Motor neuron (in vitro differentiated cells): Measurements from ENCODE around the gene FAM120AOS. TPM values are rescaled to one million over a fixed set of nuclear protein-coding genes. Genes with fewer than 3 reads are reported as not detected.

ENCODE experiments used
- ATAC-seq, 8 experiments: fragments of 200-7000 bp; cut with Tn5 transposase; replicated peaks in 6 of 8; 2 replicates each; pipeline ENCODE4 v1.8.0; 2021; ENCODE audit warnings: mild to moderate bottlenecking in 8 of 8, moderate library complexity in 8 of 8
- H3K27ac ChIP-seq, 2 donors: fragments of 250-450 bp; sonication (Bioruptor Pico); 2 replicates each; pipeline ENCODE4 v1.9.0; 2021; ENCODE audit warnings: antibody characterized with exemption in 2 of 2, mild to moderate bottlenecking in 2 of 2, moderate library complexity in 1 of 2
- H3K4me1 ChIP-seq, 2 donors: fragments of 250-450 bp; sonication (Bioruptor Pico); replicated peaks in 1 of 2; 2 replicates each; pipeline ENCODE4 v1.6.1; 2021; ENCODE audit warnings: antibody characterized with exemption in 2 of 2, mild to moderate bottlenecking in 2 of 2, moderate library complexity in 1 of 2
- H3K4me3 ChIP-seq, 5 donors: fragments of 250-450 bp; sonication (Bioruptor Pico); 2 replicates each; pipeline ENCODE4 v1.9.0; 2021; ENCODE audit warnings: antibody characterized with exemption in 5 of 5, mild to moderate bottlenecking in 5 of 5, moderate library complexity in 4 of 5
- WGBS, 10 experiments: fragments of 450-650 bp; shearing (Covaris generic); methylation state at CpG; one replicate each; pipeline ENCODE4 v1.0.0; 2022; 5-methylcytosine and 5-hydroxymethylcytosine counted together
- in situ Hi-C, 9 experiments: fragments of 400-800 bp; cut with MboI; loops; one replicate each; pipeline ENCODE4 v1.15.0; 2021; ENCODE audit warnings: low sequenced_read_pairs in 9 of 9, low pct_unique_long_range_greater_than_20kb in 2 of 9; ENCODE audit not compliant: unreplicated experiment in 9 of 9
- total RNA-seq, 8 experiments: library from RNA; unstranded; fragments of 300-600 nt; gene quantifications; 2 replicates each; pipeline versions ENCODE4 v1.2.3 to v1.2.4, GENCODE V29; 2022

The FAM120AOS gene
- total RNA-seq, 8 experiments from 2014 or later = 22.5 to 44.4 (median 24.9) TPM

GRCh38 chr9:93432964-93433363 is 20.4 kb downstream of the FAM120AOS start:
- in situ Hi-C loops = loop anchor here in 1 of 9 experiments (25.0 kb wide), 1 partner anchor 271 kb away; no protein-coding TSS in a partner anchor
- no peak overlapping the region for H3K27ac ChIP-seq

DNA sequence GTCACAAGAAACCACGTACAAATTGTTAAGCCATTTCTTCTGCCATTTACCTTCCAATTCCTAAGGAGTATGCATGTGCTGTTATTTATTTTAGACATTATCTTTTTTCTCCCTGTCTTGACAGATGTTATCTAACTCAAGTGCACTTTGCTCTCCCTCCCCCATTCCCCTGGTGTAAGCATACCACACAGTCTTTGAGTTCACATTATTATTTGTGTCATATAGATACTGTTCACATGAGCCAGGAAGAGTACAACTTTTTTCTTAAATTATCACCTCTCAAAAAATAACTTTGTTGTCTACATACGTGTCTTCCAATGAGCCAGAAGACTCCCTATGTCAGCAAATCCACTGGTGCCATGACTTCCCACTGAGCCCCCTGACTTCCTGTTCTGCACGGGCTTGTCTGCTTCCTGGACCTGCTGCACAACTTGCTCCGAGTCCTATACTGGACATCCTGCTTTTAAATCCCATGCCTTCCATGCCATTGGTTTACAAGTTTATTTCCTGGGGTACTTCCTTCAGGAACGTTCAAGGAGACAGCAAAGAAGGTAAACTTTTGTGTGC is 21.8 kb downstream of the FAM120AOS start:
- in situ Hi-C loops = loop anchor here in 1 of 9 experiments (25.0 kb wide), 1 partner anchor 269 kb away; no protein-coding TSS in a partner anchor
- Histone ChIP-seq H3K4me1 (no peaks in the 10 kb centered on the region), H3K27ac (no peak overlapping the region), H3K4me3 (no peak overlapping the region)
- ATAC-seq = no peak
- WGBS, 10 experiments = 17 to 100% (median 69%) methylated on average over 2 to 5 of the region's 5 CpGs

More at GRCh38 chr9:93432964-93433363, 20.4 kb downstream of the FAM120AOS start:
- peaks cover 3 to 10% of the 10 kb centered on the region in 2 donors for H3K4me1 ChIP-seq
- no peak for ATAC-seq
- H3K4me3 ChIP-seq = no peak overlapping the region
- WGBS, 10 experiments = 20 to 100% (median 67%) methylated on average over 1 of the region's 1 CpG; no CpG with 5 or more reads in 5 of the 10 experiments

- Histone ChIP-seq H3K4me1 (peaks cover 5 to 6% of the 10 kb centered on the region in 2 donors), H3K4me3 (no peak overlapping the region), H3K27ac (no peak overlapping the region)
- in situ Hi-C loops = loop anchor here in 1 of 9 experiments (25.0 kb wide), 1 partner anchor 266 kb away; no protein-coding TSS in a partner anchor
- WGBS, 10 experiments = 61 to 100% (median 86%) methylated on average over 2 to 5 of the region's 5 CpGs
- no peak for ATAC-seq
Observed at GRCh38 chr9:93427655-93428379, 25.6 kb downstream of the FAM120AOS start.

DNA sequence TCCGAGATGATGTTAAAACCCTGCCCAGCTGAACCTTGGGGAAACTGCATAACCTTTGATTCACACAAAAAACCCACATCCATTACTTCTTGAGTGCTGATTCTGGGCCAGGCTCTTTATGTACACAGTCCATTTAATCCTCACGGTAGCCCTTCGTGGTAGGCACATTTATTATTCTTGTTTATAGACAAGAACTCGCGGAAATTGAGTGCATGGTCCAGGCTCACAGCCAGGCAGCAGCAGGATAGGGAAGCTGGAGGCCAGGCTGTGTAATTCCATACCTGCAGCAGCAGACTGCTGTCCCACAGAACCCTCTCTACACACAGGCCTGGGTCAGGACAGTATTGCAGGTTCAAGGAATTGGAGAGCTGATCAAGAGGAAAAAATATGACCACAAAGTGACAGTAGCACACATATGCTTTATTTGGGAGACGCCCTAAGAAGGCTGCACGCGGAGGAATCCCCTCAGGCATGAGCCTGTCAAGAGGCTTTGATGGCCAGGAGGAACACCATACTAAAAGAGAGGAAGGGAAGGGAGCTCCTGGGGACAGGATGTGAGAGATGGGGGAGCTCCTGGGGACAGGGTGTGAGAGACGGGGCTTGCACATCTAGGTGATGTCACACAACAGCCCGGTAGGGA is 30.3 kb downstream of the FAM120AOS start:
- Histone ChIP-seq H3K4me1 (peaks cover 5 to 6% of the 10 kb centered on the region in 2 donors), H3K4me3 (no peak overlapping the region), H3K27ac (no peak overlapping the region)
- peak; percentile 22 to 91 (median 50) for ATAC-seq
- in situ Hi-C loops = no loop called here
- 40 to 83% (median 62%) methylated on average over 2 to 7 of the region's 10 CpGs; no CpG with 5 or more reads in 2 of the 10 experiments for WGBS, 10 experiments

GRCh38 chr9:93419023-93419422 is 34.4 kb downstream of the FAM120AOS start:
- no peak for ATAC-seq
- H3K4me1 ChIP-seq = peaks cover 5 to 6% of the 10 kb centered on the region in 2 donors
- WGBS, 10 experiments = 0 to 93% (median 56%) methylated on average over 1 of the region's 1 CpG
- no peak overlapping the region for H3K27ac ChIP-seq
- in situ Hi-C loops = no loop called here
- H3K4me3 ChIP-seq = no peak overlapping the region

DNA sequence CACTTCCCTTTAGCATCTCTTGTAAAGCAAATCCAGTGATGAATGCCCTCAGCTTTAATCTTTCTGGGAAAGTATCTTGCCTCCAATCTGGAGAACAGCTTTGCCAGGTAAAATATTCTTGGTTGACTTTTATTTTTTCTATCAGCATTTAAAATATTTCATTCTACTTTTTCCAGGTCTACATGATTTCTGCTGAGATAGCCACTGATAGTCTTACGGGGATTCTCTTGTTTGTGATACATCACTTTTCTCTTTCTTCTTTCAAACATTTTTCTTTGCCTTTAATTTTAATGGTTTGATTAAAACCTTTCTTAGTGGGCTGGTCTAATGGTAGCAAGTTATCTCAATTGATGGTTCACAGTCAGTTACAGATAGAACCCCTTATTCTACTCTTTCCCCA is 35.8 kb downstream of the FAM120AOS start:
- no peak overlapping the region for H3K4me3 ChIP-seq
- no peak overlapping the region for H3K27ac ChIP-seq
- in situ Hi-C loops = no loop called here
- H3K4me1 ChIP-seq = no peaks in the 10 kb centered on the region
- 0 to 100% (median 89%) methylated on average over 1 of the region's 1 CpG for WGBS, 10 experiments
- no peak for ATAC-seq

DNA sequence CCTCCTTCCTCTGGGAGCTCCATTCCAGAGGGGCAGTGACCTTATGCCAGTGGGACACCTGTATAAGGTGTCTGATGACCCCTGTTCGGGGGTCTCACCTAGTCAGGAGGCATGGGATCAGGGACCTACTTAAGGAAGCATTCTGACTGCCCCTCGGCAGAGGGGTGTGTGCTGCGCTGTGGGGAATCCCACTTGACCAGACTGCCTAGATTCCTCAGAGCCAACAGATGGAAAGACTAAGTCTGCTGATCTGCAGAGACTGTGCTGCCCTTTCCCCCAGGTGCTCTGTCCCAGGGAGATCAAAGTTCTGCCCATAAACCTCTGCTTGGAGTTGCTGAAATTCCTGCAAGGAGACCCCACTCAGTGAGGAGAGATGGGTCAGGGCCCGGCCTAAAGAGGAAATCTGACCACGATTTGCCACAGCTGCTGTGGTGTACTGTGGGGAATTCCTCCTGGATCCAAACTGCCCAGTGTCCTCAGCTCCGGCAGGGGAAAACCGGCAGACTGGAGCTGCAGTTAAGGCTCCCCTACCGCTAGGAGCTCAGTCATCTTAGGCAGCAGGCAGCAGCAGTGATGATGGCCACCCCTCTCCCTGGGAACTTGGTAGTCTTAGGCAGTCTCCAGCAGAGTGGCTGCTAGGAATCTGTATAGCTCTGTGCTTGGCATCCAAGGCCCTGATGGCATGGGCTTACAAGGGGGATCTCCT is 36.7 kb downstream of the FAM120AOS start:
- Histone ChIP-seq H3K27ac (no peak overlapping the region), H3K4me1 (no peaks in the 10 kb centered on the region), H3K4me3 (no peak overlapping the region)
- no peak for ATAC-seq
- in situ Hi-C loops = no loop called here
- WGBS, 10 experiments = 10 to 94% (median 75%) methylated on average over 2 to 4 of the region's 8 CpGs; no CpG with 5 or more reads in 4 of the 10 experiments

GRCh38 chr9:93415176-93415690 is 38.1 kb downstream of the FAM120AOS start:
- WGBS, 10 experiments = 43 to 87% (median 79%) methylated on average over 1 to 2 of the region's 2 CpGs
- in situ Hi-C loops = no loop called here

DNA sequence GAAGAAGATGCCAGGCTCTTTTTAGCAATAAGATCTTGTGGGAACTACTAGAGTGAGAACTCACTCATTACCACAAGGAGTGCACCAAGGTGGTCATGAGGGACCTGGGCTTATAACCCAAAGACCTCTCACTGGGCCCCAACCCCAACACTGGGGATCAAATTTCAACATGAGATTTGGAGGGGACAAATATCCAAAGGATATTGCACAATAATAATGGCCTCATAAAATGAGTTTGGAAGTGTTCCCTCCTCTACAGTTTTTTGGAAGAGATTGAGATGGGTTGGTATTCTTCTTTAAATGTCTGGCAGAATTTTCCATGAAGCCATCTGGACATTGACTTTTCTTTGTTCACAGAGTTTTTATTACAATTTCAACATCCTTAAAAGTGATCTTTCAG is 39.9 kb downstream of the FAM120AOS start:
- in situ Hi-C loops = no loop called here
- no peak for ATAC-seq
- no peak overlapping the region for H3K27ac ChIP-seq
- H3K4me1 ChIP-seq = no peaks in the 10 kb centered on the region
- no peak overlapping the region for H3K4me3 ChIP-seq

More at GRCh38 chr9:93415176-93415690, 38.1 kb downstream of the FAM120AOS start:
- no peak for ATAC-seq
- Histone ChIP-seq H3K4me3 (no peak overlapping the region), H3K4me1 (no peaks in the 10 kb centered on the region), H3K27ac (no peak overlapping the region)

DNA sequence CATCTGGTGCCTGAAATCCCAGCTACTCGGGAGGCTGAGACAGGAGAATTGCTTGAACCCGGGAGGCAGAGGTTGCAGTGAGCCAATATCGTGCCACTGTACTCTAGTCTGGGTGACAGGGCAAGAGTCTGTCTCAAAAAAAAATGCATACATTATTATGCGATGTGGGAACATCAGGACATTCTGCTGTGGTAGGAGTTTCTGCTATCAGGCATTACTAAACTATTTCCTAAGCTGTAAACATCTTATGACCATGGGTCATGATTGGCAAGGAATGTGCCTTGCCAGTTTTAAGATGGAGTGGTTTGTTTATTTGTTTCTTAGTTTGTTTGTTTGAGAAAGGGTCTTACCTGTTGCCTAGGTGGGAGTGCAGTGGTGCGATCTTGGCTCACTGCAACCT is 47.0 kb downstream of the FAM120AOS start:
- Histone ChIP-seq H3K4me3 (no peak overlapping the region), H3K27ac (no peak overlapping the region), H3K4me1 (no peaks in the 10 kb centered on the region)
- 53 to 100% (median 90%) methylated on average over 1 to 4 of the region's 5 CpGs; no CpG with 5 or more reads in 4 of the 10 experiments for WGBS, 10 experiments
- in situ Hi-C loops = no loop called here
- ATAC-seq = no peak

GRCh38 chr9:93398471-93398870 is 54.9 kb downstream of the FAM120AOS start:
- in situ Hi-C loops = no loop called here
- WGBS, 10 experiments = 0 to 90% (median 66%) methylated on average over 1 to 7 of the region's 9 CpGs; no CpG with 5 or more reads in 2 of the 10 experiments
- no peak for ATAC-seq
- Histone ChIP-seq H3K27ac (no peak overlapping the region), H3K4me1 (no peaks in the 10 kb centered on the region), H3K4me3 (no peak overlapping the region)

DNA sequence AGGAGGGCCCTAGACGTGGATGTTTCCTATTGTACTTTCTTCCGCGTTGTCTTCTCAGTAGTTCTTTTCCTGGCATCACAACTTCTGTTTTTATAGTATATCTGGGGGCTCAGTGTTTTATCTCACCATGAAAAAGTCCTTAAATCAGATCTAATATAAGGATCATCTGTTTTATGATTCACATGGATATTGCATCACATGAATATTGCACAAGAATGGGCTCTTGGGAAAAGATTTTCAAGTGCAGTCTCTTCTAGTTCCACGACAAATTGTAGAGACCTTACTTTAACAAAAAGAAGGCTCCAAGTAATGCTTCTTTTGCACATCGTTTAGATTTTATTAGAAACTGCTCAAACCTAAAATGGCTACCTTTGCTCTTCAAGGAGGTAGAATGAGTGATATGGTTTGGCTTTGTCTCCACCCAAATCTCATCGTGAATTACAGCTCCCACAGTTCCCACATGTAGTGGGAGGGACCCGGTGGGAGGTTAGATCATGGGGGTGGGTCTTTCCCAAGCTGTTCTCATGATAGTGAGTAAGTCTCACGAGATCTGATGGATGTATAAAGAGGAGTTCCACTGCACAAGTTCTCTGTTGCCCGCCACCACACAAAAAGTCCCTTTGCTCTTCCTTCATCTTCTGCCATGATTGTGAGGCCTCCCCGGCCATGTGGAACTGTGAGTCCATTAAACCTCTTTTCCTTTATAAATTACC is 55.6 kb downstream of the FAM120AOS start:
- ATAC-seq = peak in 3 of 8 experiments; percentile 38 to 51 (median 39)
- in situ Hi-C loops = no loop called here
- 13 to 100% (median 73%) methylated on average over 2 to 10 of the region's 10 CpGs for WGBS, 10 experiments

More for the DNA sequence above, 55.6 kb downstream of the FAM120AOS start:
- Histone ChIP-seq H3K27ac (no peak overlapping the region), H3K4me3 (no peak overlapping the region), H3K4me1 (no peaks in the 10 kb centered on the region)
